Bone marrow (tissue), 2 donors: Measurements from ENCODE around the gene ARHGEF28.

Source experiments
- DNase-seq, 2 donors: peaks; one replicate each; lab custom pipeline; 2025; lab: John Stamatoyannopoulos, UW

The ARHGEF28 gene

GRCh38 chr5:73962801-73963425 lies 336.9 kb downstream of the ARHGEF28 start:
- DNase-seq, result no peak

GRCh38 chr5:73964352-73964865 lies 338.4 kb downstream of the ARHGEF28 start:
- DNase-seq, result no peak

- DNase-seq, result no peak
These were observed 340.5 kb downstream of the ARHGEF28 start for GRCh38 chr5:73966451-73966850.

GRCh38 chr5:73967347-73967746 lies 341.4 kb downstream of the ARHGEF28 start:
- no peak for DNase-seq

DNA sequence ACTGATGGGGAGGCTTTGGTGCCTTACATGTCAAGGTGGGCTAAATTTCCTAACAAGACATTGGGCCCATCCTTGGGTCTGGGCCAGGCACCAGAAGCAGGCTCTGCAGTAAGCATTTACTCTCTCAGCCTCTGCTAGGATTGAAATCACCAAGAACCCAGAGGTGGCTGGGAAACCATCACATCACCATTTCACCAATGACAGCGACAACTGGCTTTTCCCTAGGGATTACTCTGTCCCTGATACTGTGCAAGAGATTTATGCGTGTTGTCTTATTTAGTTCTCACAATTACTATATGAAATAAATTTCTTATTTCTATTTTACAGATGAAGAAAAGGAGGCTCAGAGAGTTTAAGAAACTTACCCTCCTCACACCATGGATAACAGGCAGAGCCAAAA lies 342.2 kb downstream of the ARHGEF28 start:
- DNase-seq, result no peak

DNA sequence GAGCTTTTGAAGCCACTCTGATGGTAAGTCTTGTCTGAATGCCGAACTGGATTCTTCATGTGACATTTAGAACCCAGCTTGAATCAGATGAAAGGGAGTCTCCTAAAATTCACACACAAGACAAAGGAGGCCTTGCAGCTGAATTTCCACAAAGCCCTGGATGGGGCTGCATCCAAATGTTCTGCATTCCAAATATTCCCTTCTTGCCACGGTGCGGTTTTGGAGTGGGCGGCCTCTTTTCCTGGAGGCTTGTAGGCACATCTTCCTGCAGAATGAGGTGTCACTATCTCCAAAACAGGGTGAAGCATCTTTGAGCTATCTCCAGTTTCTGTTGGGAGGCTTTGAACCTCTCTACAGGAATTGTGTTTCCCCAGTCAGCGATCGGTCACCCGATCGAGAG lies 342.7 kb downstream of the ARHGEF28 start:
- no peak for DNase-seq

DNA sequence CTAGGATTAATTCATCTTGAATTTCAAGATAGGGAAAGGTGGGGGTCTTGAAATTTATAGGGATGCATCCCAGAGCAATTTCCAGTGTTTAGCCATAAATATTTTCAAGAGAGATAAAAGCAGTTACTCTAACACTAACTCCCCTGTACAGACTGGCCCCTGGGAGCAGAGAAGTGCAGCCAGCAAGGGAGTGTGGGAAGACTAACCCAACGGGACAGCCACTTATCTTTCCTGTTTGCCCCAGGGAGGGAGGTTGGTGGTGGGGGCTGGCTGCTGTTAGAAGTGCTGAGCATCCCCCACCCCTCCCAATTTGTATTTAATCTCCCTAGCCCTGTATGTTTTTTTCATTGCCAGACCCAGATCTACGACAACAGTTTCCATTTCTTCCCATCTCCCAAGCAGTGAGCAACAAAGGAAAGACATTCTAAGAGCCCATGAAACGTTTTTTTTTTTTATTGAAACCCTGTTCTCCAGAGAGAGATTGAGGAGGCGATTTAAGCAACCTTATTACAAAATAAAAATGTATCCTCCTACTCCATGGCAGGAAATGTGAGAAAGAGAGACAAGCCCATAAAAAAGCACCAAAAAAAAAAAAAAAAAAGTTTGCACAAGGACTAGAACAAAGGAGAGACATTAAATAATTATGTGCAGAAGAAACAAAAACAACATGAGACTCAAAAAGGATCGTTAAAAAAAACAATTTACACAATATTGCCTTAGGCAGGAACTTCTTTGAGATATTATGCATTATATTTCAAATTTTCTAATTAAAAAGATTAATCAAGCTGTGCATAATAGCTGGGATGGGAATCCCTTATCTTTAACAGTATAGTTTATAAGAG lies 343.4 kb downstream of the ARHGEF28 start:
- no peak for DNase-seq

DNA sequence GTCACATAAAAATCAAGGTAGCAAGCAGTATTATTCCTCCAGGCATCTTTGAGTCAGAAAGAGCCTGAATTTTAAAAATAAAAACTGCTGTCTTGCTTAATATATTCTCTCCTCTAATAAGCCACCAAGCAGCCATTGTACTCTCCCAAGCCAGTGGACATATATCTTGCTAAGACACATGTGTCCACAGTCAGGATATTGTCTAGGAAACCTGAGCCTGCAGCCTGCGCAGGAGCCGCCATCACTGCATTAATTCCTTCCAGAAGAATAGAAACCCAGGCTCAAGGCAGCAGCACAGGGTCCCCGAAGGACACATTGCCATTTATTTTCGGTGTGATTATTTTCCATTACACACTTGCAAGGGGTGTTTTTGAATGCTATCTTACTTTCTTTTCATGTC lies 345.3 kb downstream of the ARHGEF28 start:
- DNase-seq, result no peak

DNA sequence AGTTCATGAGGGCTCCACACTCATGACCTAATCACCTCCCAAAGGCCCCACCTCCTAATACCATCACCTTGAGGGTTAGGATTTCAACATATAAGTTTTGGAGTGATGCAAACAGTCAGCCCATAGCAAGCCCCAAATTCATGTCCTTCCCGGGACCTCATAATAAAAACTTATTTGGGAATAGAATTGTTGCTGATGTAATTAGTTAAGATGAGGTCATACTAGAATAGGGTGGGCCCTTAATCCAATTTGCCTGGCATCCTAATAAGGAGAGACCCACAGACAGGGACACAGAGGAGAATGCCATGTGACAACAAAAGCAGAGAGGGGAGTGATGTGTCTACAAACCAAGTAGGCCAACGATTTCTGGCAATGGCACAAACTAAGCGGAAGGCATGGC lies 347.1 kb downstream of the ARHGEF28 start:
- DNase-seq, result no peak

DNA sequence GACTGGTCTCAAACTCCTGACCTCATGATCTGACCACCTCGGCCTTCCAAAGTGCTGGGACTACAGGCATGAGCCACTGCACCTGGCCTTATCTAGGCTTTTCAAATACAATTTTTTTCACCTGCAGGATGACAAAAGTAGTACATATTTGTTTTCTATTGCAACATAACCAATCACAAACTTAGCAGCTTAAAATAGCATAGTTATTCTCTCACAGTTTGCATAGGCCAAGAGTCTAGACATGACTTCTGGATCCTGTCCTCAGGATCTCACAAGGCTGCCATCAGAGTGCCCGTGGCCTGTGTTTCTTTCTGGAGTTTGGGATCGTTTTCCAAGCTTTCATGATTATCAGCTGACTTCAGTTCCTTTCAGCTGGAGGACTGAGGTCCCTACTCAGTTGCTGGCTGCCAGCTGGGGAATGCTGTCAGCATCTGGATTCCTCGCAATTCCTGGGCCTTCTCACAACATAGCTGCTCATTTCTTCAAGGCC lies 348.9 kb downstream of the ARHGEF28 start:
- DNase-seq, result no peak

DNA sequence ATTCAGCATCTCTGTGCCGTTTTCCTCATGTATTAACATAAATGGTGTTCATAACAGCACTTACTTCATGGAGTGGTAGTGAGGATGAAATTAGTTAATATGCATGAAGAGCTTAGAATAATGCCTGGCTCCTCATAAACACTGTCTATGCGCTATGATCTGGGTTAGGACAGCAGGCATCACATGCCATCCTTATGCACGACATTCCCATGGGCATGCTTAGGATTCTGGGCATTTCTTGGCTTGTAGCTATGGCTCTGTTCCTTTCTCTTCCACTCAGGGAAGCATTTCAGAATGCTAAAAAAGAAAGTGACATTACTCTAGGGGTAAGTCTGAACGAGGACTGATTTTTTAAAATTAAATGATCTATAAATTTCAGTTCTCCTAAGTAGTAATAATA lies 349.8 kb downstream of the ARHGEF28 start:
- no peak for DNase-seq

DNA sequence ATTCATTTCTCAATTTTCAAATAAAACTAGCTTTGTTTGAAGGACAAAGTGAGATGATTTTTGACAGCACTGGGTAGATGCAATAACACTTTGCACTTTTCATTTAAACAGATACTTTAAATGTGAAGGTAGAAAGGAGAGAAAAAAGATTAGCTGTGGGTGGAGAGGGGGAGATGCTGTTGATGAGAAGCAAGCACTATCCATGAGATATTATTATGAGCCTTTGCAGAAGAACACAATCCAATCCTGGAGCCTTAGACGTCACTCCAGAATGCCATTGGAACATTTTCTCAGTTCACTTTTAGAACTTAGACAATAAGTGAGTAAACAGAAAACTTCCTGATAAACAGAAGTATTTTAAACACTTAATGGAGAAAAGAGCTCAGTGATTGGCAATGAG lies 351.1 kb downstream of the ARHGEF28 start:
- DNase-seq, result no peak

DNA sequence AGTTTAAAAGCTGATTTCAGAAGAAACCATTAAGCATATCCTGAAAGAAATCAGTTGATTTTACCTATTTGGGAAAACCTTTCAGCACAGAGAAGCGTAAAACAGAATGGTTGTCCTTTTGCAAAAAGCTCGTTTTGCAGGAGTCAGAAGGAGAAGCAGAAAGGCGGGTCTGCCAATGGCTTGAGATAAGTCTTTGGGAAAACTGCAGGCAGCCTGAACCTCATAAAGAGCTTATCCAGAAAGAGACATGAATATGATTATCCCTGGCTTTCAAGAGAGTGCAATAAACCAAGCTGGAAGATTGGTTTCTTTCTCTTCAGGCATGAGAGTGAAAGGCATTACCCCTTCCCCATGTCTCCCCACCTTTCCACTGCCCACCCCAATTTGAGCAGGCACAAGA lies 353.3 kb downstream of the ARHGEF28 start:
- no peak for DNase-seq

- DNase-seq, result no peak
These were observed 355.7 kb downstream of the ARHGEF28 start for GRCh38 chr5:73981704-73982103.

GRCh38 chr5:73983644-73984043 lies 357.6 kb downstream of the ARHGEF28 start:
- DNase-seq, result no peak

GRCh38 chr5:73985145-73985544 lies 359.1 kb downstream of the ARHGEF28 start:
- no peak for DNase-seq

GRCh38 chr5:73986729-73987128 lies 360.7 kb downstream of the ARHGEF28 start:
- no peak for DNase-seq

- no peak for DNase-seq
These were observed 361.9 kb downstream of the ARHGEF28 start for GRCh38 chr5:73987915-73988314.

DNA sequence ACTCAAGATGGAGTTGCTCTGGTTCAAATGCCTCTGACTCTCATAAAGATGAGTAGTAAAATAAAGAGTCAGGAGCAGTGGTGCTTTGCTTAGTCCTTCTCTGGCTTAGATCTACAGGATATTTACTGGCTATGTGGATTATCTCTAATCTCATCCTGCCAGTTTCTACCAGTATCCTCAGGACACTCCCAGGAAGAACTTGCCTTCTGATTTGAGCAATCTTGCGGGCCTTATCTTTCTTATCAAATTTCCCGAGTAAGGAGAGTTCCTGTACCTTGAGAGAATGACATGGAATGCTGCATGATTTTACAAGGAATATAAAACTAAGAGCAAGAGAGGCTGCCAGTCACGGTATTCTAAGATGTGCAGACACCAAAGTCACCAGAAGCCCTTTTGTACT lies 364.0 kb downstream of the ARHGEF28 start:
- no peak for DNase-seq
